Measurements from ENCODE around the gene ODR4.

DNA sequence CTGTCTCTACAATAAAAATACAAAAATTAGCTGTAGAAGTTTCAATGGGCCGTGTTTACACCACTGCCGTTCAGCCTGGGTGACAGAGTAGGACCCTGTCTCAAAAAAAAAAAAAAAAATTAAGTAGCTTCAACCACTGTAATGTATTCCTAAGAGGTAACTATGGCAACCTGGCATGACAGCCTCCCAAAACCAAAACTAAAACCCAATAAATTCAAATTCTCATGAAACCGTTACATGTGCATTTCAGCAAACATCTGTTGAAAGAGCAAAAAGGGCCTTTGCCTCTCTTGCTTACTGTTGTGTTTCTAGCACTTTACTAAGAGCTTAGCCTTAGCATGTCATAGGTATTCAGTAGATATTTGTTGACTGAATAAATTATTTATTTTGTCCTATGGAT is 33.5 kb downstream of the ODR4 start:
- no peak for TF ChIP-seq POLR2A (IDR thresholded peaks at IDR 0.05; ENCODE audit: low read depth, low read length)
- TF ChIP-seq POLR2AphosphoS5 (IDR thresholded peaks at IDR 0.05; ENCODE audit: low read depth, low read length), result no peak
- TF ChIP-seq TAF1 (IDR thresholded peaks at IDR 0.05; ENCODE audit: borderline replicate concordance, low read depth, low read length), result no peak
